HG02571 (cell line): ENCODE results near the gene PARVA.

Experiments used
- ATAC-seq: cut with Tn5 transposase; IDR thresholded peaks from one replicate; pipeline ENCODE4 v1.9.1; 2021; ENCODE audit warnings: mild to moderate bottlenecking, moderate library complexity; ENCODE audit not compliant: unreplicated experiment

The PARVA gene

DNA sequence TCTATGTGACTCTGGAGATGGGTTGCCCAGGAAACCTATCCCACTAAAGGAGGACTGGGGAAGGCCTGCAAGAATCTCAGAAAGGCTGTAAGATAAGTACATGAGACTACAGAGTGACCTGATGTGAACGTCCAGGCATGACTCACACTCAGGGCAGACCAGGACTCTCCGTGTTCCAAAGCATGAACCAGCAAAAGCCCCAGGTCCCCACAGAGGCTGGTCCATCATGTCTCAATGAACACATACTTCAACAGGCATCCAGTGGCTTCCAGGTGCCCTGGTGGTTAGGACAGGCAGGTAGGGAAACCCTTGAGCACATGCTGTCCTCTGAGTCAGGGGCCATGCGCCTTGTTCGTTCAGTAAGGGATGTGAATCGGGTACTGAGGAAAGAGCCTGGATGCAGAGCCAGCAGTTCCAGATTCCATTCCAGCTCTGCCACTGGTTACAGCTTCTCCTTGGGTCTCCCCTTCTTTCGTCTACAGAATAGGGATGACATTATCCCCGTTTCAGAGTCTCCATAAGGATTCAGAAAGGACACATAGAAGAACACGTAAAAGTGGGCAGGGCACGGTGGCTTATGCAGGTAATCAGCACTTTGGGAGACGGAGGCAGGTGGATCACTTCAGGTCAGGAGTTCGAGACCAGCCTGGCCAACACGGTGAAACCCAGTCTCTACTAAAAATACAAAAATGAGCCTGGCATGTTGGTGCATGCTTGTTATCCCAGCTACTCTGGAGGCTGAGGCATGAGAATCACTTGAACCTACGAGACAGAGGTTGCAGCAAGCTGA, 167.8 kb downstream of the PARVA start:
- ATAC-seq = no peak

DNA sequence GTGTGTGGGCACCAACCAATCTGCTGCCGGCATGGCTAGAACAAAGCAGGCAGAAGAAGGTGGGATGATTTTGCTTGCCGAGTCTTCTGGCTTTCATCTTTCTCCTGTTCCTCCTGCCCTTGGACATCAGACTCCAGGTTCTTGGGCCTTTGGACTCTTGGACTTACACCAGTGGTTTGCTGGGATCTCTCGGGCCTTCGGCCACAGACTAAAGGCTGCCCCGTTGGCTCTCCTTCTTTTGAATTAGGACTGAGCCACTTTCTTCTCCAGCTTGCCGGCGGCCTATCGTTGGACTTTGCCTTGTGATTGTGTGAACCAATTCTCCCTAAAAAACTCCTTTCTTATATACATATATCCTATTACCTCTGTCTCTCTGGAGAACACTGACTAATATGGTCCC, 168.8 kb downstream of the PARVA start:
- no peak for ATAC-seq

DNA sequence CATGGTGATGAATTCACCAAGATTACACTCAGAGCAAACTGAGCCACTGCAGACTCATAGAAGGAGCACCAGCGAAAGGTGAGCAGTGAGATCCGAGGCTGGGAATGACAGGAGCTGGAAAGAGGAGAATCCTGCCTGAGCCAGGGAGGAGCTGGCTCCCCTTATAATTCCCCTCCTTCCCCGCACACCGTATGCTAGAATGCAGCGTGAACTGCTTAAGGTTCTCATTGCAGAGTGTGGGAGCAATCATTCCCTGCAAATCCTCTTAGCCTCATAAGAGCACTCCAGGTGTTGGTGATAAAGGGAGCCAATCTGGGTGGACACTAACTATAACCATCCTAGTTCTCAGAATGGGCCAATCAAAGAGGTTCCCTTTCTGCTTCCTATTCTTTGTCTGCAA, 169.3 kb downstream of the PARVA start:
- ATAC-seq = no peak

DNA sequence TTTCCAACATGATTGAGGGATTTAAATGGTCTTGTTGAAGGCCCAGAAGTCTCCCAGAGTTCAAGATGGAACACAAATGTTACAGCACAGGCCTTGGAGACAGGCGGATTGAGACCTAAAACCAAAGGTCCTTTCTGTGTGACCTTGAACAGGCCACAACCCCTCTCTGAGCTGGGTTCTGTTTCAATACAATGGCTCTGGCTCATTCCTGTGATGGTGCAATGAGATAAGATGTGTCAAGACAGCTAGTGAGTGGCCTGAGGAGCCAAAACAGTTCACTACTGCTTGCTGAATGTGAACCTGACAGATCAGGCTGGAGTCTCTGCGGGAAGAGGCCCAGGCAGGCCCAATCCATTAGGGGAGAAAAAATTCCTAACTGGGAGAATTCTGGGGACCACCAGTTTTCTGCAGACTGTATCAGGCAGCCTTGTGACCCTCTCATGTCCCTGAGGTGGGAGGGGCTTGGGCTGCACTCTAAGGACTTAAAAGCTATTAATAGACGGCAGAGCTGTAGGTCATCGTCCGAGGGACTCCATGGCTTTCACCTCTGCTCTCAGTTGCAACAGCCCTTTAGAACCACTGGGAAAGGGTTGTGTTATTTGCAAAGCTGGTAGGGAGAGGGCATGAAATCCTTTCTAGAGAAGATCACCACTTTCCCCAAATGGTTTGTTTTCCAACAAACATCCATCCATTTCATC, 170.7 kb downstream of the PARVA start:
- no peak for ATAC-seq

DNA sequence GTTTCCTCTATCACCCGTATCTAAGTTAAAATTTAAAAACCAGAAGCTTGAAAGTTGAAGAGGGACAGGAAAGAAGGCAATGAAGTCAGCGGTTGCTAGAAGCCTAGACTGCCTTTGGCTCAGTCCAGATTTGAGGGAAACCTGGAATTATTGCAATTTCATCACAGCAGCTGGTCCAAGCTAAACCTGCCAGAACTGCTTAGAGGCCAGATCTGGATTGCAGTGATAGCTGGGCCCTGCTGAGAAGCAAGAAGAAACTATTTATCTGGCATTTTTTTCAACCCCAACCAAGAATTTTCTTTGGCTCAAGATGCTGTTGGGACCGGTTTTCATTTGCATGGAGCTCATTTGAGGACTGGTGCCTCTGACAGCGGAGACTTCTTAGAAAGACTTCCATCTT, 175.3 kb downstream of the PARVA start:
- no peak for ATAC-seq

DNA sequence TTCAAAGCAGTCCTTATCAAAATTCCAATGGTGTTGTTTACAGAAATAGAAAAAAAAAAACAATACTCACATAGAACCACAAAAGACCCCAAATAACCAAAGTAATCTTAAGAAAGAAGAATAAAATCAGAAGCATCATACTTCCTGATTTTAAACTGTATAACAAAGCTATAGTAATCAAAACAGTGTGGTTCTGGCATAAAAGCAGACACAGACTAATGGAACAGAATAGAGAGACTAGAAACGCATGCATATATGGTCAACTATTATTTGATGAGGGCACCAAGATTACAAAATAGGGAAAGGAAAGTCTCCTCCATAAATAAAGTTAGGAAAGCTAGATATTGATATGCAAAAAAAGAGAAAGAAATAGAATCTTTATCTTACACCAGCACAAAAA, 176.8 kb downstream of the PARVA start:
- no peak for ATAC-seq

DNA sequence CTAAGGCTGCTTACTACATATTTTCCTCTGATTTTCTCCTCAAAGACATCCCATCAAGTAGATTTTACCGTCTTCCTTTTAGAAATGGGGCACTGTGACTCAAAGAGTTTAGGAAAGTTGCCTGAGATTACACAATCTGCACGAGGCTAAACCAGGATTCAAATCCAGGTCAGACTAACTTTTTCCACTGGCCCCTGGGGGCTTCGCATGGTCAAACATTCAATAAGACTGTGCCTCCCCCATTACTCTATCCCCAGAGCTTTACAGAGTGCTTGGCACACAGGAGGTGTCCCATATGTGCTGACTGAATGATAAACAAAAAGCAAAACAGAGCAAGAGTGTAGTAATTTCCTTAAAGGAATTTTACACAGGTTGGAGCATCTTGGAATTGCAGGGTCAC, 178.8 kb downstream of the PARVA start:
- no peak for ATAC-seq

DNA sequence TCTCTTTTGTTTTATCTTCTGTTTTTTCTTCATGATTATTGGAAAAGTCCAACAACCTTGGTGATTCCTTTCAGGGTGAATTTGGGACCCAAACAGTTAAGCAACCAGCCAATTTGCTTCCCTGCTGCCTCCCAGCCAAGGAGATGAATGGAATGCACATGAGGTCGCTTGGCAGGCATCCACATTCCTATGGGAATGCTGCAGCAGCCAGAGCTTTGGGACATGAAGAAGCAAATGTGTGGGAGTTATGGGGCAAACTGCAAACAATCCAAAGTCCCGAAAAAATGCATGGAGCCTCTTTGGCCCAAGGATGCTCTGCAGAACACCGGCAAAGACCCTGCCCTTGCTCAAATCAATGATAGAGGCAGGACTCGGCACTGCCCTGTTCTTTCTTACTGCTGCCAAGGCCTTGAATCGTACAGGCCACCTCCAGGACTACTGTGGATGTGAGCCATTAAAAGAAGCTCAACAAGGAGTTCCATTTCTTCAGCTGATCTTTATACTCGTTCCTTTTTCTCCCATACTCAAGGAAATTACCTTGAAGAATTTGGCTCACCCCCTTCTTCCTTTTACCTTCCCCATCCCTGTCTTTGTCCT, 179.5 kb downstream of the PARVA start:
- no peak for ATAC-seq

DNA sequence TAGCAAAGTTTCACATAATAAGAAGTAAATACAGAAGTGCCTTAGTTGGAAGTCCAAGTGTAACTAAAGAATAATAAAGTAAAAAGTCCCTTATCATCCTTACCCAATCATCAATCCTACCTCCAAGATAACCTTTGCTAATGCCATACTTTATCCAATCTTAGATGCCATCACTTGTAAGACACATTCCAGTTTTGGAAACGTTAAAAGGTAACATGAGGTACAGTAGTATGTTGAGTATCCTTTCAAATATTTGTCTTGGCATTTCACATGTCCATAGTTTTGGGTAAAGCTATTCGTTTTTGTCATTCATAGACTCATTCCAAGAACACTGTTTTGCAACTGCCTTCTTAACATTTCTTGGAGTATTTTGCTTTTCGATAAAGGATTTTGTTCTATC, 181.6 kb downstream of the PARVA start:
- no peak for ATAC-seq

DNA sequence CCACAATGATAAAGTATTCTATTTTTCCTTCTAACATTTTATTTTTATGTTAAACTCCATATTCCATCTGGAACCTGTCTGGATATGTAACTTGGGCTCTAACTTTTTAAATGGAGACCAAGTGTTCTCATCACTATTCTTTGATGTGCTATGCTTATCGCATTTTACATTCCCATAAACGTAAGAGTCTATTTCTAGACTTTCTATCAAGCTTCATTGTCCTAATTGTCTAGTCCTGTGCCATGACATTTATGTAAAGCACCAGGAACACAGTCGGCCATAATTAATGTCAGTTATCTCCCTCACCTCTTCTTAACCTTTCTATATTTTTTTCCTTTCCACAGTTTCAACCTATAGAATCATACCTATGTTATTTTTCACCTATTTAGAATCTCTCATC, 183.0 kb downstream of the PARVA start:
- no peak for ATAC-seq

DNA sequence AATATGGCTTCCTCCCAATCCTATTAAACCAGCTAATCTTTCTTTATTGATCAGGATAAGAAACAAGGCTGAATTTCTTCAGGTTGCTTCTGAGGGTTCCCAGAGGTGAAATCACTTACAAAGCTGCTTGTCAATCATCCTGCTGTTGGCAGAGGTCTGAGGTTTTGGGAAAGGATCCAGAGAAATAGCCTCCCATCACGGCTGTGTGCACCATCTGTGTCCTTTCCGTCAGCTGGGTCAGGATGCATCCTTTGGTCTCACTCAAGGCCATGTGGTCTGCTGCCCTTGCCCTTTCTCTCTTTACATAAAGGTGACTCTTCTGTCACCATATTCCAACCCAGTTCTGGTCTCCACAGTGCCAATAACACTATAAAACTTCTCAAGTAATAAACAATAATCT, 183.5 kb downstream of the PARVA start:
- no peak for ATAC-seq

DNA sequence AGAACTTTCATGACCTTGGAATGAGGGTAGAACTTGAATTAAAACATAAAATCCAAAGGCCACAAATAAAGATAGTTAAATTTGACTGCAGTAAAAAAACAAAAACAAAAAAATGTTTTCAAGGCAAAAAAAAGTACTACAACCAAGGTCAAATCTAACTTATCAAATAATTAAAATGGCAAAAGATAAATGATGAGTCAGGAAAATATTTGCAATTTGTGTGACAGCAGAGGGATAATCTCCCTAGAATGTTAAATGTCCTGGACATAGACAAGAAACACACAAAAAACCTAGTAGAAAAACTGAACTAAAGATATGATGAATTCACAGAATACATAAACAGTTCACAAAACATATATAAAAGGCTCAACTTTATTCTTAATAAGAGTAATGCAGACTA, 186.6 kb downstream of the PARVA start:
- no peak for ATAC-seq

DNA sequence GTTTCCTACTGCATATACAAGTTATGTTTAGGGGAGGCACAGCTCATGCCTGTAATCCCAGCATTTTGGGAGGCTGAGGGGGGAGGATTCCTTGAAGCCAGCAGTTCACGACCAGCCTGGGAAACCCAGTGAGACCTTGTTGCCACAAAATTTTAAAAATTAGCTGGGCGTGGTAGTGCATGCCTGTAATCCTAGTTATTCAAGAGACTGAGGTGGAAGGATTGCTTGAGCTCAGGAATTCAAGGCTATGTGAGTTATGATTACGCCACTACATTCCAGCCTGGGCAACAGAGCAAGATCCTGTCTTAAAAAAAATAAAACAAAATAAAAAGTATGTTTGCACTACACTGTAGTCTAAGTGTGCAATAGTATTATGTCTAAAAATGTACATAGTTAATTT, 188.0 kb downstream of the PARVA start:
- ATAC-seq = no peak

DNA sequence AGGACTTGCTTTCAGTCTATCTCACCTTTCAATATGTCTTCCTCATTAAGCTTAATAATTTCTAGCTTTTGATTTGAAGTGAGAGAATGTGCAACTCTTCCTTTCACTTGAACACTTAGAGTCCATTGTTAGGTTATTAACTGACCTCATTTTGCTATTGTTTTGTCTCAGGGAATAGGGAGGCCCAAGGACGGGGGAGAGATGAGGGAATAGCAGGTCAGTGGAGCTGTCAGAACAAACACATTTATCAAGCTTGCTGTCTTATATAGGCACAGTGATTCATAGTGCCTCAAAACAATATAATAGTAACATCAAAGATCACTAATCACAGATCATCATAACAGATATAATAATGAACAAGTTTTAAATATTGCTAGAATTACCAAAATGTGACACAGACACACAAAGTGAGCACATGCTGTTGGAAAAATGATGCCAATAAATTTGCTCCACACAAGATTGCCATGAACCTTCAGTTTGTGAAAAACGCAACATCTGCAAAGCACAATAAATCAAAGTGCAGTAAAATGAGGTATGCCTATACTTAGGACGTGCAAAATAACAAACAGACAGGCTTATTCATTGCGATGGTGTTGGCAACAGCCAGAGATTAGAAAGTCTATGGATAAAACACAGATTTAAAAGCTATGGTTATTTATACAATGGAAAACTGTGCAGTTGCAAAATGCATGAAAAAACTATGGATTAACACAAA, 190.5 kb downstream of the PARVA start:
- ATAC-seq = no peak

DNA sequence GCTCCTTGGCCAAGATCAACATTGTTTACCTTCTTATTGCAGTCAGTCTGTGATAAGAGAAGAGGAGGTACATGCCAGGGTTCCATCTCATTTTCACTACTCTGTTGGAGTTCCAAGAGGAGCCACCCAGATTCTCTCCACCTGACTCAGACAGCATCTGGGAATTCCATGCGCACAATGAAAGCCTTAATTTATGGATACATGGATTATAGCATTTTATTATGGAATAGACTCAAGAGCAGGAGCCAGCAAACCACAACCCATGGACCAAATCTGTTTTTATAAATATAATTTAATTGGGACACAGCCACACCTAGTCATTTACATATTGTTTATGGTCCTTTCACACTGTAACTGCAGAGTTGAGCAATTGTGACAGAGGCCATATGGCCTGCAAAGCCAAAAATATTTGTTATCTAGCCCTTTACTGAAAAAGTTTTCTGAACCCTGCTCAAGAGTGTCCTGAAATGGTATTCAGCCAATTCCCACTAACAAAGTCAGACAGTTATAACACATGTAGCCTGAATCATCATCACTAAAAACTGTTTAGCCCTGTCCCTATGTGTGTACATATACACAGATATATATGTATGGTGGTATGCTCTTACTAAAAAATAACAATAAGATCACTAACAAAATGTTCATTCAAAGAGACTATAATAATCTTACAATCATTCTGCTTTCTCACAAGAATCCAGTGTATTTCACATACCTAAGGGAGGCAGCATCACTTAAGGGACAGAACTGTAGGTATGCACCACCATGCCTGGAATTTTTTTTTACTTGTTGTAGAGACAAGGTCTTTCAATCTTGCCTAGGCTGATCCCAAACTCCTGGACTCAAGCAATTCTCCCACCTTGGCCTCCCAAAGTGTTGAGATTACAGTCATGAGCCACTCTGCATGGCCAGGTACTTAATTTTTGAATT, 192.4 kb downstream of the PARVA start:
- ATAC-seq = no peak

DNA sequence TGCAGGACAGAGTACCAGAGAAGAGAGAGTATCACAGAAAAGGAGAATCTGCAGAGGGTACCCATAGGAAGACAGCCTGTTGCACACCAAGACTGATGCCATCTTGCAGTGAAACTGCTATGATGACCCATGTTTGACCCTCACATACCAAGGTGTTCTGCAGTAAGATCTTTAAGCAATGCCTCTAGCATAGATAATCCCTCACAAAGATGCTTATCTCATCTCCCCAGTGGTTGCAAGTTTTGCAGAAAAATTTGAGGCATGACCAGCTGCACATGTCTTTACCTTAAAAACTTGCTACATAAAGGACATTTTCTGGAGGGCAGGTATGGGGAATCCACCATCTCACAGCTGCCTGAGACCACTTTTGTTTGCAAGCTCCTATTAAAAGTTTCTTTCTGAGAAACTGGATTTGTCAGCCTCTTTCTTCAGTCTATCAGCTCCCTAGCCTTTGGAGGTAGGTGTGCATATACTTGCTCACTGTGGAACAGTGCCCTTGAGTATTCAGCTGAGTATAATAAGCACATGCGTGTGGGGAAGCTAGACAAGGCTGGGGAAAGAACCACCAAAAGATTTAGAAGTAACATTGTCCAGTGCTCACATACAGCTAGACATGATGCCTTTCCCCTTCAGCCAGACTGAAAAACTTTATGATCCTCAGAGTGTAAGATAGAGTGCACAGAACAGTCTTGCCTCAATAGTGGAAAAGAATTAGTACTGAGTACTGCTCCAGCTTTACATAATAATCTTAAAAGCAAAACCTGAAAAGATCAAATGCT, 196.5 kb downstream of the PARVA start:
- ATAC-seq = no peak

DNA sequence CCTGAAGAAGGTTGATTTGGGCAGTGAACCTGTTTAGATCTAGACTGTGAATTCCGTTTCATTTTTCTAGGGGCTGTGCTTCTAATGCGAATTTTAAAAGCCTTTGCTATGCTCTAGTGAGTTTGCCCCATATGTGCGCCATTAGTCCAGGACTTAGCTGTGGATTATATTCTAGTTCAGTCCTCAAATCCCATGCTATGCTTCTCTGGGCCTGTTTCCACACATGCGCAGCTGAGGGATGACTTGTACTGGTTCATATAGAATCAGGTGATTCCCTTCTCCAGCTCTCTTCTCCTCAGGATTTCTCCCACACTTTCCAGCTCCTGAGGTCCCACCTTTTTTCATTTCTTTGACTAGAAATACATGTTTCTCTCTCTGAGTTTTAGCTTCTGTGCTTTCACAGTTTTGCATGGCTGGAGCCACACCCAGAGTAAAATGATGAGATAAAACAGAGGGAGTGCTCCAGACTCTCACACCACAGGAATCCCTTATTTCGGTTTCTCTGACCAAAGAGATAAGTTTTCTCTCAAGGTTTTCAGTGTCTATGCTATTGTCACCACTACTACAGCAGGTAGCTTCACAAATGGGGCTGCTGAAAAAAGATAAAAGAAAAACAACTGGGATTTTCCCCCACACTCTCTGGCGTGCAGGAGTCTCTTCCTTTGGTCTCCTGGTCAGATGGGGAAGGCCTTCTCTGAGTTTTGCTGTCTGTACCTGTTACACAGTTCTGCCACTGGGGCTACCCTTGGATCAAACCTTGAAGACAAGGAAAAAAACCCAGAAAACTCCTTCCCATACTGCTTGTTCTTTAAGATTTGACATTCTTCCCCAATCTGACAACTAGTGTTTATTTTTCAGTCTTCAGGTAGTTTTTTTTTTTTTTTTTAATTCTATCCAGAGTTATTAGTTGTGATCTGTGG, 200.6 kb downstream of the PARVA start:
- no peak for ATAC-seq

DNA sequence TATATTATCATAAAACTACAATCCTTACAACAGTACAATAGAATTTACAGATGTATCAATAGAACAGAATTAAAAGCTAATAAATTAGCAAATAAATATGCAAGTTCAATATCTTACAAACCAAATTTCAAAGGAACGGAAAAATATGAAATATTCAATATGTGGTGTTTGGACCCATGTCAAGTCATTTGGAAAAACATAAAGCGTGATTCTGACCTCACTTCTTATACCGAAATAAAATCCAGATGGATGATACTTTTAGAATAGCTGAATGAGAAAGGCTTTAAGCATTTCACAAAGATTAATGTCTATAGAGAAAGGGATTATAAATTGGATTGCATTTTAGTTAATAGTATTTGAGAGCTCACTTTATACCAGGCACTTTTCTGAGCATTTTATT, 204.0 kb downstream of the PARVA start:
- no peak for ATAC-seq

DNA sequence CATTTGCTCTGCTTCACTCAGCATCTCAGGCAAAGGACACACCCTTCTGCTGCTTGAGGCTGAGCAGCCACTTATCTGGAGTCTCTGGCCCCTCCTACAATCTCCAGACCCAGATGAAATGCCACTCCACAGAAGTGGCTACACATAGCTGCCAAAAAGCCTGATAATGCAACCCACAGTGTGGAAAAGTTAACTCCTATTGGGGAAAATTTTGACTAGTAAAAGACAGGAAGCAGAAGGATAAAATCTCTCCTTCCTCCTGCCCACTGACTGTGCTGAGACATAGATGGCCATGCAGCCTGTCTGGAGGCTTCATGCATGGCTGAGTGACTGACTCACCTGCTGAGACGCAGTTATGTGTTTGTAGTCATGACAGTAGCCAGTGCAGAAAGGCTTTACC, 204.6 kb downstream of the PARVA start:
- ATAC-seq = no peak
